NCI-H2227 treated with DMSO at 0.1 percent for 48 hours (cell line): ENCODE results near the gene TMEM256.
"Not testable (repeated sequence)": the region's sequence is repeated elsewhere in the genome, so short reads cannot be mapped to it uniquely, and the experiment has no call there.

ENCODE experiments used
- DNase-seq: peaks from one replicate; lab custom pipeline; 2025; lab: John Stamatoyannopoulos, UW

Gene TMEM256

DNA sequence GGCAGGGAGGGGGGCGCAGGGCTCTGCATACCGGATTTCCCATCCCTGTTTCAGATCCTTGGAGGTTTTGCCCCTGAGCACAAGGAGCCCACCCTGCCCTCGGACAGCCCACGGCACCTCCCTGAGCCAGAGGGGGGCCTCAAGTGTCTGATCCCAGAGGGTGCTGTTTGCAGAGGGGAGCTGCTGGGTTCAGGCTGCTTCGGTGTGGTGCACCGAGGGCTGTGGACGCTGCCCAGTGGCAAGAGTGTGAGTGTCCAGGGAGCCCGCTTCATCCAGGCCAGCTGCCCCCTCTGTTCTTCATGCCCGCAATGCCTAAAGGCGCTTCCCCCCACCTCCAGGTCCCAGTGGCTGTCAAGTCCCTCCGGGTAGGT, 20.5 kb downstream of the TMEM256 start:
- no peak for DNase-seq

DNA sequence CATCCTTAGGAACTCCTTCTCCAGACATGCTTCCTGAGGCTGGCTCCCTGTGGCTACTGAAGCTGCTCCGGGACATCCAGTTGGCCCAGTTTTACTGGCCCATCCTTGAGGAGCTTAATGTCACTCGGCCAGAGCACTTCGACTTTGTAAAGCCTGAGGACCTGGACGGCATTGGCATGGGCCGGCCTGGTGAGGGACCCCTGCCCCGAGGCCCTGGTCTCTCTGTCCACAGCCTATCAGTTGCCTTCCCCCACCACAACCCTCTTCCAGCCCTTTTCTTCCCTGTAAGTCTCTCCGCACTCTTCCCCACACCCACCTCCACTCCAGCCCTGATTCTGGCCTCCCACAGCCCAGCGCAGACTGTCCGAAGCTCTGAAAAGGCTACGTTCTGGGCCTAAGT, 21.0 kb downstream of the TMEM256 start:
- DNase-seq = no peak

DNA sequence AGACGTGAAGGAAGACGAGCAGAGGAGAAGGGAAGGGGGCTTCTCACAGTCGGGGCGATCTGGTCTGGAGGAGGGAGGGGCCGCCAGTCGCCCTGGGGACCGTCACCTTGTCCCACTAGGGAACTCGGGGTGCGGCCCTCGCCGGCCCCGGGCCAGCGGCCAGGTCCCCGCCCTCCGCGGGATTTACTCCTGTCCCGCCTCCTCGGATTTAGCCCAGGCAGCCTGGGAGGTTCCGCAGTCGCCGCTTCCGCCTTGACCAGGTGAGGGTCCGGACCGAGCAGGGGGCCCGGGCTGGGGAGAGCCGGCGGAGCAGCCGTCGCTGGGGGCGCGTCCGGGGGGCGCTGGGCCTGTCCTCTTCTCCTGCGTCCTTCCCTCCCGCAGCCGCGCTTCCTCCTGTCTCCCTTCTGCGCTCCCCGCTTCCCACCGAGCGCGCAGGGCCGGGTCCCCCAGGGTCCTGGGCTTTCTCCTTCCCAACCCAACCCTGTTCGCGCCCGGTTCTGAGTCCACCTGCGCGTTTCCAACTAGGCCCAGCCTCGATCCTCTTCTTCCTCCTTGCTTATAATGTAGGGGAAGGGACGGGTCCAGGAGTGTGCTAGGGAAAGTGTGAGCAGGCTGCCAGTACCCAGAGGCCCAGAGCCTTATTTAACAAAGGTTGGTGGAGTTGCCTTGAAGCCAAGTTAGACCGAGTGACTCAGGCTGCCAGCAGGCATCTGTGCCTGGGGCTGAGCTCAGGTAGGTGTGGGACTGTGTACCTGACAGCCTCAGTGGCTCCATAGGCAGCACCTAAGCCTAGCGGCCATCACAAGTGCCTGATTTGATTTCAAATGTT, 22.8 kb downstream of the TMEM256 start, which contains the start of gene TNK1:
TNK1 (plus strand) TSS at position 235 of the 829 bp plus-strand sequence. CDS start 1,838 bp downstream, outside the sequence.
- DNase-seq = no peak

GRCh38 chr17:7380321-7380720, 23.6 kb downstream of the TMEM256 start:
- no peak for DNase-seq

GRCh38 chr17:7379134-7379533, 24.8 kb downstream of the TMEM256 start:
- no peak for DNase-seq

GRCh38 chr17:7374353-7374752, 29.5 kb downstream of the TMEM256 start:
- no peak for DNase-seq

- DNase-seq = no peak
Observed at GRCh38 chr17:7370853-7371252, 33.0 kb downstream of the TMEM256 start.

GRCh38 chr17:7369825-7370224, 34.1 kb downstream of the TMEM256 start:
- no peak for DNase-seq

DNA sequence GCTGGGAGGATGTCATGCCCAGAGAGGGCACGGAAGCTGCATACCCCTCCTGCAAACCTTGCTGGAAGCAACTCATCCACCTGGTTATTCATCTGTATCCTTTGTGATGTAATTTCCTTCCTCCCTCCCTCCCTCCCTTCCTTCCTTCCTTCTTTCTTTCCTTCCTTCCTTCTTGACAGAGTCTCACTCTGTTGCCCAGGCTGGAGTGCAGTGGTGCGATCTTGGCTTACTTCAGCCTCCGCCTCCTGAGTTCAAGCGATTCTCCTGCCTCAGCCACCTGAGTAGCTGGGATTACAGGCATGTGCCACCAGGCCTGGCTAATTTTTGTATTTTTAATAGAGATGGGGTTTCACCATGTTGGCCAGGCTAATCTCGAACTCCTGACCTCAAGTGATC, 35.3 kb downstream of the TMEM256 start:
- DNase-seq = not testable (repeated sequence)

- DNase-seq = no peak
Observed at GRCh38 chr17:7367918-7368598, 35.8 kb downstream of the TMEM256 start.

GRCh38 chr17:7367083-7367482, 36.8 kb downstream of the TMEM256 start:
- no peak for DNase-seq

DNA sequence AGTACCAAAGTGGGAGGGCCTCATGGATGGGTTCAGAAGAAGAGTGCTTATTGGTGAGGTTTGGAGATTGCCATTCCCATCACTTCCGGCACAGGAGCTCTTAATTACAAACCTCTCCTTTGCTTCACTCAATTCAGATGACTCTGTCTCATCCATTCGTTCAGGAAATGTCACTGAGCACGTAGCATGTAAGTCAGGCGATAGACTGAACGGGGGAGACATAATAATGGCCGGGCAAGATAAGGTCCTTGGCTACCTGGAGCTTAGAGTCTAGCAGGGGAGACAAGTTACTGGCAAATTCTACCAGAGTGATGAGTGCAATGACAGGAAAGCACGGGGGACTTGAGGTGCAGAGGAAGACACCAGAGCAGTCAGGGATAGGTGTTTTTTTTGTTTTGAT, 37.9 kb downstream of the TMEM256 start:
- not testable (repeated sequence) for DNase-seq

- DNase-seq = no peak
Observed at GRCh38 chr17:7363311-7363710, 40.6 kb downstream of the TMEM256 start.

- no peak for DNase-seq
Observed at GRCh38 chr17:7361906-7362305, 42.0 kb downstream of the TMEM256 start.

GRCh38 chr17:7357381-7357780, 46.5 kb downstream of the TMEM256 start:
- no peak for DNase-seq

DNA sequence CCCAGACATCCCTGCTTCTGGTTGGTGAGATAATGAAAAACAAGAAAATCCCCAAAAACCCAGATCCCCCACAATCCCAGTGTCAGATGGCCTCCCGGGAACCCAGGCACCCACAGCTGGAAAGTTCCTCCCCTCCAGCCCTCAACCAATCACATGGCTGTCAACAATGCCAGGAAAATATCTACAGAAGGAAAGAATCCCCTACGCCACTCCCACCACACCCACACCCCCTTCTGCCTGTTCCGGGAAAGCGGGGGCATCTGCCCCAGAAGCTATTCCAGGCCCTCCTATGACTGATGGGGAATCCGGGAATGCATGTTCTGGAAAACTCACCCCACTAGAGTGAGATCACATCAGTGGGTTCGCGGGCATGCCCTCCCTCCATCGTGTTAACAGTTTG, 47.1 kb downstream of the TMEM256 start:
- DNase-seq = no peak

GRCh38 chr17:7356072-7356549, 47.8 kb downstream of the TMEM256 start:
- DNase-seq = no peak

- no peak for DNase-seq
Observed at GRCh38 chr17:7355573-7355972, 48.3 kb downstream of the TMEM256 start.

DNA sequence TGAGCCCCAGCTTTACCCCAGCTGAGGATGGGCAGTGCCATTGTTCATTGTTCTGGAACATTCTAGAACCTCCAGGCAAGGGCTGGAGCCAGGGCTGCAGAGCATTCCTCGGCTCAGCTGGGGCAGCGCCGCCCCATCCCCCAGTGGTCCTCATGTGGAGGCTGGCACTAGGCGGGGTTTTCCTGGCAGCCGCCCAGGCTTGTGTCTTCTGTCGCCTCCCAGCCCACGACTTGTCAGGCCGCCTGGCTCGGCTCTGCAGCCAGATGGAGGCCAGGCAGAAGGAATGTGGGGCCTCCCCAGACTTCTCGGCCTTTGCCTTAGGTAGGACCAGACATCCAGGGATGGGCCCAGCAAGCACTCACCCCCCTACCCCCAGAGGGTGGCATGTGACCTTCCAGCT, 48.8 kb downstream of the TMEM256 start, which contains the start of gene TMEM95:
TMEM95 (plus strand) TSS at position 104 of the 400 bp plus-strand sequence; CDS start at position 153, 49 bp downstream.
- DNase-seq = no peak

DNA sequence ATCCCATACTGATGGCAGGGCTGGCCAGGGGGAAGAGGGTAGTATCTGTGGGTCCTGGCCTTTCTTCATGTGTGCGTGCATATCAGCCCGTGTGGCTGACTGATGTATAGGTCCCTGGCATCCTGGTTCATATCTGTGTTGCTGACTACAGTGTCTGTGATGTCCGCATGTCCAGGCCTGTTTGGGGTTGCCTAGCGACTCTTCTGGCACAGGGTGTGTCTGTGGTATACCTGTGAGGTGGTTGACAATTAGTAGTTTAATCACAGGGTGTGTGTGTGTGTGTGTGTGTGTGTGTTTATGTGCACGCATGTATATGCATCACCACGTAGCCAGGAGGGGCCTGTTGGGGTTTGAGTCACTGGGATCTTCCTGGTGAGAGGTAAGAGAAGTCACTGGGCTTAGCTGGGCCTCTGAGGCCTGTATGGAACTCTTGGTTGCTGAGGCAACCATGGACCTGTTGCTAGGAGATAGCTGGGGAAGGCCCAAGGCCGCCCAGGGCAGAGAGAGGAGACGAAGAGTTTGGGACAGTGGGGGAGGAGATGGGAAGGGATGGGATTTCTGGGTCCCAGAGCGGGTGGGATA, 49.5 kb downstream of the TMEM256 start:
- no peak for DNase-seq
